Stimulated activated CD4-positive, alpha-beta T cell treated with anti-CD3 and anti-CD28 coated beads, Interleukin-12 subunit alpha, Interleukin-12 subunit beta, amount 100 ng/mL, for 48 hours (primary cell): Measurements from ENCODE around the gene FKBP5.
"Not testable (repeated sequence)": the region's sequence is repeated elsewhere in the genome, so short reads cannot be mapped to it uniquely, and the experiment has no call there.

Experiments used
- DNase-seq, 3 donors: peaks; one replicate each; pipeline ENCODE4 v3.0.0-alpha.2; 2020; ENCODE audit warnings: low read depth in 2 of 3, low spot score in 1 of 3

The FKBP5 gene

GRCh38 chr6:35550437-35550836, 138.3 kb downstream of the FKBP5 start:
- no peak for DNase-seq

GRCh38 chr6:35547676-35548075, 141.0 kb downstream of the FKBP5 start:
- DNase-seq = no peak

GRCh38 chr6:35544769-35545361, 143.8 kb downstream of the FKBP5 start:
- no peak for DNase-seq

DNA sequence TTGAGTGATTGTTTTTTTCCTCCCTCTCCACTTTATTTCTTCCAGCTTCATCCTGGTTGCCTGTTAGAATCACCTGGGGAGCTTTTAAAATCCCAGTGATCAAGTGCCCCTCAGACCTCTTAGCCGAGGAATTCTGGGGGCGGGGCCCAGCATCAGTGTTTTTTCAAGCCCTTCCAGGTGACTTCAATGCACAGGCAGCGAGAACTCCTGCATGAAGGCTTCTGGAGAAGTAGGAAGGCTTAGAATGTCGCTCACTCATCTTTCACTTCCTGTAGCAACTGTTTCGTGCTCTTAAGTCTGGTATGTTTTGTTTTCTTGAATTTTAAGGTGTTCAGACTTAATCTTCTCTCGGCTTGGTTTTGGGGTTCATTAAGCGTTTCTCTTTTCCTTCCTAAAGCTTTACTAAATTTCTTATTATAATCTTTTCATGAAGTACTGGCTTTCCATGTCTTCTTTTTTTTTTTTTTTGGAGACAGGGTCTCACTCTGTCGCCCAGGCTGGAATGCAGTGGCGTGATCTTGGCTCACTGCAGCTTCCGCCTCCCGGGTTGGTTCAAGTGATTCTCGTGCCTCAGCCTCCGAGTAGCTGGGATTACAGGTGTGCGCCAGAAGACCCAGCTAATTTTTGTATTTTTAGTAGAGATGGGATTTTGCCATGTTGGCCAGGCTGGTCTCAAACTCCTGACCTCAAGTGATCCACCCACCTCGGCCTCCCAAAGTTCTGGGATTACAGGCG, 145.1 kb downstream of the FKBP5 start:
- no peak for DNase-seq

DNA sequence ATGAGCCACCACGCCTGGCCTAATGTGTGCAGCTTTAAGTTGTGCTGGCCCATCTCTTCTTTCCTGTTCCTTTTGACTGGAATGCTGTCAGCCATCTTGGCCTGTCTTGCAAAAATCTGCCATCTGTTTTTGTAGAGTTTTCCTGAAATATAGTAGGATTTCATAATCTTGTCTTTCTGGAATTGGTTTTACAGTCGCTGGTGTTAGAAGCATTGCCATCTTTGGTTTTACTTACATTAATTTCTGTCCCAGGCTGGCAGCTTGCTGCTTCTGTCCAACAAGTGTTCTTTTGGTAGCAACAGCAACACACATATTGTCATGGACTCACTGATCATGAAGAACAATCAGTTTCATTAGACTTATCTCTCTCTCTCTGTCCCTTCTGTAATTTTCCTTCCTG, 146.9 kb downstream of the FKBP5 start:
- no peak for DNase-seq

GRCh38 chr6:35539223-35539622, 149.5 kb downstream of the FKBP5 start:
- DNase-seq = no peak

GRCh38 chr6:35535847-35536246, 152.9 kb downstream of the FKBP5 start:
- not testable (repeated sequence) for DNase-seq

- no peak for DNase-seq
Observed at GRCh38 chr6:35534407-35535170, 154.1 kb downstream of the FKBP5 start.

DNA sequence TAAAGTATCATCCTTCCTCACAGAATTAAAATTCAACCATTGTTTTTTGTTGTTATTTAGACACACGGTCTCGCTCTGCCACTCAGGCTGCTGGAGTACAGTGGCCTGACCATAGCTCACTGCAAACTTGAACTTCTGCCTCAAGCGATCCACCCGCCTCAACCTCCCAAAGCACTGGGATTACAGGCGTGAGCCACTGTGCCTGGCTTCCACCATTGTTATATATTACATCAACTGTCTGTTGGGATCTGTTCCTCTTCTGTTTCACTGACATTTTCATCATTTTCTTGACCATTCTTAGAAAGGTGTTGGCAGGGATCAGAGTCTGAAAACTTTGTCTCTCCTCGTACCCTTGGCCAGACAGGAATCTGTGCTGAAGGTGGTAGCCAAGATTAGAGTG, 154.7 kb downstream of the FKBP5 start:
- DNase-seq = no peak

GRCh38 chr6:35532126-35532525, 156.6 kb downstream of the FKBP5 start:
- DNase-seq = no peak

GRCh38 chr6:35524380-35525020, 164.2 kb downstream of the FKBP5 start:
- no peak for DNase-seq
